ENCODE results near the gene CBFA2T3. TPM values are rescaled to one million over a fixed set of nuclear protein-coding genes. Genes with fewer than 3 reads are reported as not detected.

Gene CBFA2T3
- total and polyA plus RNA-seq, 2 of the 8 experiments (the other 6 are each of a cell fraction or from before 2014, with no cell fraction given) = 0.51 to 1.3 TPM

GRCh38 chr16:88831838-88832237 lies 145.2 kb downstream of the CBFA2T3 start:
- H4K8ac ChIP-seq (ENCODE audit: extremely low read depth, insufficient read depth, low read length) = peak overlapping the region; percentile 35; the same call in 1 of the 2 replicates
- no peaks in the 10 kb centered on the region for H3K23me2 ChIP-seq (ENCODE audit: low read depth, low read length)
- H2BK5ac ChIP-seq (ENCODE audit: low read depth, low read length) = no peak overlapping the region
- H3K4me3 ChIP-seq (ENCODE audit: extremely low read depth in 1 of 4, insufficient read depth in 2 of 4, low read depth in 3 of 4, low read length in 4 of 4) = no peak overlapping the region
- TF ChIP-seq USF2 (IDR thresholded peaks at IDR 0.05; ENCODE audit: low read length) = no peak
- no peak for TF ChIP-seq SRF (IDR thresholded peaks at IDR 0.05; ENCODE audit: low read depth, low read length)
- TF ChIP-seq ATF3 (IDR thresholded peaks at IDR 0.05; ENCODE audit: insufficient read depth, low read depth, low read length) = no peak
- peak in 2 of 3 experiments; percentile 28 to 53; a peak in 2 of 4 replicates for TF ChIP-seq CTCF (IDR thresholded peaks at IDR 0.05; ENCODE audit: control extremely low read depth in 1 of 3, insufficient read depth in 1 of 3, low read depth in 1 of 3, low read length in 3 of 3)
- peak; percentile 13 to 14; a peak in 1 of 4 replicates for TF ChIP-seq RAD21 (IDR thresholded peaks at IDR 0.05 in 1 of 2, conservative IDR thresholded peaks at IDR 0.05 in 1 of 2; ENCODE audit: low read depth in 2 of 2, low read length in 2 of 2)
- no peak overlapping the region for H3K23ac ChIP-seq (ENCODE audit: insufficient read length)
- H3K56ac ChIP-seq (replicated peaks; ENCODE audit: insufficient read length, low read depth, low read length) = no peak overlapping the region
- CTCF ChIA-PET (ENCODE audit: partially characterized antibody) = interaction anchor here (1.6 to 1.9 kb wide), 2 partner anchors 12 to 19 kb away, joined by 5 to 10 read pairs; no protein-coding TSS in a partner anchor
- no peak overlapping the region for H2BK15ac ChIP-seq (ENCODE audit: low read length)
- no peaks in the 10 kb centered on the region for H3K79me2 ChIP-seq (ENCODE audit: control insufficient read depth in 1 of 2, insufficient read depth in 2 of 2, low read length in 2 of 2)
- H3K36me3 ChIP-seq (ENCODE audit: control insufficient read depth in 2 of 4, insufficient read depth in 4 of 4, low read length in 3 of 4) = 0 out of 8 replicates have a peak, but pooled peaks cover 0 to 3% (median under 1%) of the 10 kb centered on the region in 4 experiments
- H3K4me2 ChIP-seq (ENCODE audit: insufficient read depth in 1 of 2, low read depth in 2 of 2, low read length in 2 of 2) = no peak overlapping the region
- H3K9ac ChIP-seq (replicated peaks in 1 of 4; ENCODE audit: extremely low read depth in 1 of 4, low read depth in 3 of 4, low read length in 3 of 4) = no peak overlapping the region
- no peak overlapping the region for H3K4ac ChIP-seq (replicated peaks; ENCODE audit: insufficient read length, low read depth, low read length)
- H3K4me1 ChIP-seq (replicated peaks in 1 of 4; ENCODE audit: control insufficient read depth in 3 of 4, insufficient read depth in 4 of 4, low read length in 3 of 4) = 0 out of 7 replicates have a peak, but pooled peaks cover 0 to 2% (median 0%) of the 10 kb centered on the region in 4 experiments
- H3K27ac ChIP-seq (ENCODE audit: low read depth, low read length) = no peak overlapping the region
- H2BK20ac ChIP-seq (ENCODE audit: low read length) = no peak overlapping the region
- H3K18ac ChIP-seq (ENCODE audit: extremely low read depth, low read length) = no peak overlapping the region; the same call in 1 of the 2 replicates
- H4K91ac ChIP-seq (replicated peaks; ENCODE audit: insufficient read length, low read length) = no peak overlapping the region
- WGBS, 2 experiments (ENCODE audit: extremely low coverage in 1 of 2, insufficient coverage in 1 of 2, insufficient read length in 1 of 2, insufficient replicate concordance in 2 of 2, low coverage in 1 of 2, low lambda C conversion rate in 2 of 2, missing lambda C conversion rate in 1 of 2) = 87% methylated on average over 11 of the region's 13 CpGs; no CpG with 5 or more reads in 1 of the 2 experiments
- no peaks in the 10 kb centered on the region for H3K27me3 ChIP-seq (replicated peaks in 1 of 4; ENCODE audit: control insufficient read depth in 3 of 4, extremely low read depth in 1 of 4, insufficient read depth in 3 of 4, low read length in 3 of 4)
- FAIRE-seq (no peak), DNase-seq (ENCODE audit: low read depth in 1 of 2, low spot score in 2 of 2) (no peak)
- H4K5ac ChIP-seq (ENCODE audit: insufficient read length, low read depth, low read length) = no peak overlapping the region
- H2AFZ ChIP-seq (ENCODE audit: low read length) = no peak overlapping the region
- no peak overlapping the region for H3K14ac ChIP-seq (ENCODE audit: insufficient read length)
- POLR2A ChIA-PET (ENCODE audit: partially characterized antibody) = no interaction called here
- H2AK5ac ChIP-seq (ENCODE audit: low read depth, low read length) = no peak overlapping the region
- no peaks in the 10 kb centered on the region for H3K9me3 ChIP-seq (ENCODE audit: insufficient read depth in 2 of 2, low read depth in 1 of 2, low read length in 1 of 2)
- 0 out of 2 replicates have a peak, but pooled peaks cover 3% of the 10 kb centered on the region for H3K79me1 ChIP-seq (ENCODE audit: low read depth, low read length)
- H4K20me1 ChIP-seq (replicated peaks in 1 of 2; ENCODE audit: control insufficient read depth in 1 of 2, insufficient read depth in 2 of 2, low read length in 2 of 2) = peaks cover 1 to 2% of the 10 kb centered on the region in 2 experiments
- no peak overlapping the region for H2BK12ac ChIP-seq (ENCODE audit: low read depth, low read length)
- H2BK120ac ChIP-seq (replicated peaks; ENCODE audit: low read depth, low read length) = no peak overlapping the region
